Astrocyte of the cerebellum (primary cell): ENCODE data around the gene TBCCD1.

Experiments
- DNase-seq: peaks from one replicate; pipeline ENCODE4 v3.0.0-alpha.2; 2011; ENCODE audit warnings: low read depth
- H3K4me3 ChIP-seq: 2 replicates; pipeline ENCODE4 v1.5.1; 2011; ENCODE audit warnings: mild to moderate bottlenecking, low read depth, low read length, moderate library complexity
- in situ Hi-C: cut with HindIII; loops from 2 replicates; pipeline ENCODE4 v1.10.0; 2017; ENCODE audit warnings: low sequenced_read_pairs
- TF ChIP-seq, protein P1 (sequence below): IDR thresholded peaks from 2 replicates; pipeline ENCODE4 v1.5.1; 2012; ENCODE audit warnings: low read length, low read depth, moderate library complexity, mild to moderate bottlenecking; ENCODE audit errors: missing control alignments

TBCCD1 gene

DNA sequence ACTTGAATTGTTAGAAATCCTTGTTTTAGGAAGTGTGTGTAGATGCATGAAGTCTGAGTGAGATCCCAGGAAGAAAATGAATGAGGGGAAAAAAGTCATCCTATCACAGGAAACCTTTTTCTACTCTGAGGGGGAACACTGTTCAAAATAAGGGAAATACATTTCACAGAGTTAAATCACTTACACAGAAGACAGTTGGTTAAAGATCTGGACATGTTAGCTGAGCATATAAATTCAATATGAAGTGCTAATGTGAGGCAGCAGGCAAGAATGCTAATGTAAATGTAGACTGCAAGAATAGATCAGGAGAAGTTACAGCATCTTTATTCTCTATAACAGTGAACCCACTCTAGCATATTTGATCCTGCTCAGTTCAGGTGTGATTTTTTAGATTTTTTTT lies 2.6 kb downstream of the TBCCD1 start:
- TF ChIP-seq, protein P1, sequence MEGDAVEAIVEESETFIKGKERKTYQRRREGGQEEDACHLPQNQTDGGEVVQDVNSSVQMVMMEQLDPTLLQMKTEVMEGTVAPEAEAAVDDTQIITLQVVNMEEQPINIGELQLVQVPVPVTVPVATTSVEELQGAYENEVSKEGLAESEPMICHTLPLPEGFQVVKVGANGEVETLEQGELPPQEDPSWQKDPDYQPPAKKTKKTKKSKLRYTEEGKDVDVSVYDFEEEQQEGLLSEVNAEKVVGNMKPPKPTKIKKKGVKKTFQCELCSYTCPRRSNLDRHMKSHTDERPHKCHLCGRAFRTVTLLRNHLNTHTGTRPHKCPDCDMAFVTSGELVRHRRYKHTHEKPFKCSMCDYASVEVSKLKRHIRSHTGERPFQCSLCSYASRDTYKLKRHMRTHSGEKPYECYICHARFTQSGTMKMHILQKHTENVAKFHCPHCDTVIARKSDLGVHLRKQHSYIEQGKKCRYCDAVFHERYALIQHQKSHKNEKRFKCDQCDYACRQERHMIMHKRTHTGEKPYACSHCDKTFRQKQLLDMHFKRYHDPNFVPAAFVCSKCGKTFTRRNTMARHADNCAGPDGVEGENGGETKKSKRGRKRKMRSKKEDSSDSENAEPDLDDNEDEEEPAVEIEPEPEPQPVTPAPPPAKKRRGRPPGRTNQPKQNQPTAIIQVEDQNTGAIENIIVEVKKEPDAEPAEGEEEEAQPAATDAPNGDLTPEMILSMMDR = no peak
- in situ Hi-C loops = no loop called here
- DNase-seq = no peak
- H3K4me3 ChIP-seq = no peak overlapping the region

DNA sequence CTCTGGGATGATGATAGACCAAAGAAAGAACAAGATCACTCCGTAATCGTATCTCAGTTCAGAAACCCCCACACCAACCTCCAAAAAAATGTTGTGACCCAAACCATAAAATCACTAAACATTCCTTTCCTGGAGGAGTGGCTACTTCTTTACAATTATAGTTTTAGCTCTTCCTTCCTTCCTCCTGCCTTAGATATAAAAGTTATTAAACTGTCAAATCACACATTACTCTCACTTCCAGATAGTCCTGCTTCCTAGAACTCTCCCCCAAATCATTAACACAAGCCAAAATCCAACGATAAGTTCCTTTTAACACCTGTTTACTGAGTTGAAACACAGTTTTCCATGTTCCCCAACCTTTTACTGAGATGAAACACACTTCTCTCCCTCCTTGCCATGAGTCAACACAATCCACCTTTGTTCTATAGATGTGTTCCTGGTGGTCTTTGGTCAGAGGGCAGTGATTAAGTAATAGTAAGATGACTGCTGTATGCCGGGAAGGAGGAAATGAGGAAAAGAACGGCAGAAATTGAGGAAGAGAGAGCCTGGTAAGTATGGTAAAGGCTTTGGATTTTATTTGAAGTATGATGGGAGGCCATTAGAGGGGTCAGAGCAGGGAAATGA lies 14.6 kb downstream of the TBCCD1 start:
- TF ChIP-seq, protein P1 = no peak
- DNase-seq = no peak
- in situ Hi-C loops = no loop called here
- no peak overlapping the region for H3K4me3 ChIP-seq

DNA sequence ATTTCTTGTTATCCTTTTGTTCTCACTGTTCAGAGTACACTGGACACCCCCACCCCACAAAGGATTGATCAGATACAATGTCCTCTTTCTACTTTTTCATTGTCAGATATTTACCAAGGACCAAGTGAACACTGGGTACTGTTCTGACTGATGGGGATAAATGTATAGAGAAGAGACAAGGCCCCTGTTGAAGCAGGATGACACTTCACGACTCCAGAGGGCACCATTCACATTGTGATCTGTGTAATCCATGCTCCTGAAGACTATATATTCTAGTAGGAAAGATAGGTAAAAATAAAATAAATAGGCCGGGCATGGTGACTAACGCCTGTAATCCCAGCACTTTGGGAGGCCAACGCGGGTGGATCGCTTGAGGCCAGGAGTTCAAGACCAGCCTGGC lies 15.8 kb downstream of the TBCCD1 start:
- in situ Hi-C loops = no loop called here
- H3K4me3 ChIP-seq = no peak overlapping the region
- TF ChIP-seq, protein P1 = no peak
- DNase-seq = no peak

DNA sequence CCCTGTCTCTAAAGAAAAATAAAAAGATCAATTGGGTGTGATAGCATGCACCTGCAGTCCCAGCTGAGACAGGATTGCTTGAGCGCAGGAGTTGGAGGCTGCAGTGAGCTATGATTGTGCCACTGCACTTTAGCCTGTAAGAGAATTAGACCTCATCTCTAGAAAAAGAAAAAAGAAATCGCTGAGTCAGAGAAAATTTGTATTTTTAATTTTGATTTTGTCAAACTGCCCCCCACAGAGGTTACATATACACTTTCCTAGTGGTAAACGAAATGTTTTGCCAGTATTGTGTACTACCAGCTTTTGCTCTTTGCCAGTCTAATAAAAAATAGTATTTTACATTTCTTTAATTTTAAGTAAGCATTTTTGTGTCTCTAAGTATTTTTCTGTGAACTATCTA lies 17.6 kb downstream of the TBCCD1 start:
- in situ Hi-C loops = loop anchor here (25.0 kb wide), 1 partner anchor 562 kb away; no protein-coding TSS in a partner anchor
- no peak for DNase-seq
- no peak overlapping the region for H3K4me3 ChIP-seq
- TF ChIP-seq, protein P1 = no peak

DNA sequence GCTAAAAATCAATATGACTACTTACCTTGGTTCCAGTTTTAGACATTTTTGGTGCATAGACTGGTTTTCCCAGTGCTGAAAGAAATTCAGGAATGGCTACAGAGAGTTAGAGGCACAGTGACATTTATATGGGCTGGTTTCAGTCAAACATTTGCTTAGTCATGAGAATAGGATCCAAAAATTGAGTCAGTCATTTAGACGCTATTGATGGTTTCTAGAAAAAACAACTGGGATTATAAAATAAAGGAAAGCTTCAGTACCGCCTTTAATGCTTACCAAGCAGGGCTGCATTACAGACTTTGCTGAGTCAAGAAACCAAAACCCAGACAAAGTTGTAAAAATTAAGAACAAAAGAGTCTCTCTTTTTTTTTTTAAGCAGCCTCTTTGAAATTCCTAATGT lies 22.9 kb downstream of the TBCCD1 start, which contains the start of gene CRYGS:
Gene CRYGS (minus strand): TSS at position 100 of the 400 bp plus-strand sequence. CDS start 54 bp downstream, at position 46.
- no peak for DNase-seq
- in situ Hi-C loops = loop anchor here (25.0 kb wide), 1 partner anchor 557 kb away; no protein-coding TSS in a partner anchor
- TF ChIP-seq, protein P1 = no peak
- H3K4me3 ChIP-seq = no peak within 1 kb of the TSS

DNA sequence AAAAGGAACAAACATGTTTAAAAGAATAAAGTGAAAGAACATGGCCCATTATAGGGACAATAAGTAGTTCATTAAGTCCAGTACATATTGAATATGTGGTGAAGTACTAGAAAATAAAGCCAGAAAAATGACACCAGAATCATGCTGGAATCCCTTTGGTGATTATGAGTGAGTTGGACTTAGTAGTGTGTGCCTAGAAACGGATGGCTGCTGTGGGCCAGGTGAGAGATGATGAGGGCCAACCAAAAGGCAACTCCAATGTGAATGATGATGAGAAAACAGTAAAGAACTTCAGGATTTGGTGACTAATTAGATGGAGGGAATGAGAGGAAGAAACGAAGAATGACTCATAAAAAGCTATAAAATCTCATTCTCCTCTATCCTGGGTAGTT lies 26.3 kb downstream of the TBCCD1 start:
- no peak overlapping the region for H3K4me3 ChIP-seq
- no peak for DNase-seq
- TF ChIP-seq, protein P1 = no peak
- in situ Hi-C loops = loop anchor here (25.0 kb wide), 1 partner anchor 554 kb away; no protein-coding TSS in a partner anchor
